H4 (cell line): ENCODE data around the gene NEO1. TPM values are rescaled to one million over a fixed set of nuclear protein-coding genes. Genes with fewer than 3 reads are reported as not detected.

Experiments used
- DNase-seq: peaks from one replicate; pipeline ENCODE4 v3.0.0-alpha.2; 2015; ENCODE audit warnings: low spot score
- total RNA-seq: library from RNA; depleted of rRNA; stranded (reverse); fragments of >200 nt; shearing (Covaris generic); gene quantifications from 2 replicates; pipeline ENCODE4 v1.2.3, GENCODE V29; 2014

Gene NEO1
- total RNA-seq, 1 experiment from 2014 or later = 47.7 TPM

GRCh38 chr15:73074241-73074640 lies 22.0 kb downstream of the NEO1 start:
- no peak for DNase-seq

- no peak for DNase-seq
Observed at GRCh38 chr15:73075160-73075859, 23.0 kb downstream of the NEO1 start.

- DNase-seq = no peak
Observed at GRCh38 chr15:73078291-73078690, 26.0 kb downstream of the NEO1 start.

GRCh38 chr15:73078722-73079121 lies 26.5 kb downstream of the NEO1 start:
- DNase-seq = peak; percentile 90

GRCh38 chr15:73079565-73079964 lies 27.3 kb downstream of the NEO1 start:
- DNase-seq = no peak

GRCh38 chr15:73081321-73081958 lies 29.2 kb downstream of the NEO1 start:
- DNase-seq = peak; percentile 56

- DNase-seq = no peak
Observed at GRCh38 chr15:73082812-73083211, 30.5 kb downstream of the NEO1 start.

- DNase-seq = no peak
Observed at GRCh38 chr15:73087098-73087497, 34.8 kb downstream of the NEO1 start.

GRCh38 chr15:73105064-73105463 lies 52.8 kb downstream of the NEO1 start:
- no peak for DNase-seq

GRCh38 chr15:73108676-73109075 lies 56.4 kb downstream of the NEO1 start:
- no peak for DNase-seq

GRCh38 chr15:73109765-73110164 lies 57.5 kb downstream of the NEO1 start:
- no peak for DNase-seq

GRCh38 chr15:73110201-73110600 lies 57.9 kb downstream of the NEO1 start:
- DNase-seq = no peak

GRCh38 chr15:73114064-73114463 lies 61.8 kb downstream of the NEO1 start:
- DNase-seq = no peak

GRCh38 chr15:73116164-73116563 lies 63.9 kb downstream of the NEO1 start:
- no peak for DNase-seq

GRCh38 chr15:73118055-73118454 lies 65.8 kb downstream of the NEO1 start:
- no peak for DNase-seq

- no peak for DNase-seq
Observed at GRCh38 chr15:73119478-73119877, 67.2 kb downstream of the NEO1 start.

GRCh38 chr15:73120269-73120668 lies 68.0 kb downstream of the NEO1 start:
- no peak for DNase-seq

GRCh38 chr15:73125219-73125618 lies 73.0 kb downstream of the NEO1 start:
- no peak for DNase-seq

- DNase-seq = peak; percentile 30
Observed at GRCh38 chr15:73127302-73127936, 75.2 kb downstream of the NEO1 start.

GRCh38 chr15:73130830-73131229 lies 78.6 kb downstream of the NEO1 start:
- DNase-seq = no peak

- no peak for DNase-seq
Observed at GRCh38 chr15:73134196-73134595, 81.9 kb downstream of the NEO1 start.

GRCh38 chr15:73139041-73139743 lies 86.9 kb downstream of the NEO1 start:
- no peak for DNase-seq
